ENCODE measurements around the gene PLA2G4E. TPM values are rescaled to one million over a fixed set of nuclear protein-coding genes. Genes with fewer than 3 reads are reported as not detected.

Gene PLA2G4E
- total and polyA plus RNA-seq, 2 of the 13 experiments (the other 11 are each of a cell fraction or from before 2014, with no cell fraction given), result not detected

- TF ChIP-seq CTCF (CRISPR knock-in tag; IDR thresholded peaks at IDR 0.05) (peak; percentile 76), MTA3 (CRISPR knock-in tag; IDR thresholded peaks at IDR 0.05) (no peak), ASH2L (IDR thresholded peaks at IDR 0.05; ENCODE audit: insufficient read length, low read depth, low read length) (no peak), FOXJ3 (CRISPR knock-in tag; IDR thresholded peaks at IDR 0.05; ENCODE audit: borderline replicate concordance) (0 out of 2 replicates have a peak, but pooled peaks have one; percentile 21), ZNF598 (CRISPR knock-in tag; IDR thresholded peaks at IDR 0.05; ENCODE audit: borderline replicate concordance) (no peak), RFX1 (IDR thresholded peaks at IDR 0.05) (peak; percentile 48; the same call in 1 of the 2 replicates), ZNF44 (CRISPR knock-in tag; IDR thresholded peaks at IDR 0.05) (no peak), HOMEZ (CRISPR knock-in tag; IDR thresholded peaks at IDR 0.05; ENCODE audit: low read depth) (no peak), ZNF232 (CRISPR knock-in tag; IDR thresholded peaks at IDR 0.05; ENCODE audit: borderline replicate concordance) (no peak), PHF21A (CRISPR knock-in tag; IDR thresholded peaks at IDR 0.05) (no peak), ZNF616 (CRISPR knock-in tag; IDR thresholded peaks at IDR 0.05; ENCODE audit: low read depth) (no peak), MXI1 (IDR thresholded peaks at IDR 0.05; ENCODE audit: borderline replicate concordance, low read depth, low read length) (peak; percentile 56; the same call in 1 of the 3 replicates), PRDM15 (CRISPR knock-in tag; IDR thresholded peaks at IDR 0.05) (no peak), NCOA5 (CRISPR knock-in tag; IDR thresholded peaks at IDR 0.05) (no peak), KLF15 (CRISPR knock-in tag; IDR thresholded peaks at IDR 0.05; ENCODE audit: borderline replicate concordance) (no peak), SKI (IDR thresholded peaks at IDR 0.05; ENCODE audit: partially characterized antibody) (no peak), ZSCAN31 (CRISPR knock-in tag; IDR thresholded peaks at IDR 0.05; ENCODE audit: low read depth) (no peak), ZFP1 (CRISPR knock-in tag; IDR thresholded peaks at IDR 0.05) (no peak), SETDB1 (CRISPR knock-in tag; IDR thresholded peaks at IDR 0.05; ENCODE audit: borderline replicate concordance) (no peak), MTF1 (CRISPR knock-in tag; IDR thresholded peaks at IDR 0.05) (no peak), DBP (CRISPR knock-in tag; IDR thresholded peaks at IDR 0.05; ENCODE audit: not compliant biosample characterization) (no peak), MXD4 (CRISPR knock-in tag; IDR thresholded peaks at IDR 0.05) (no peak), ZIK1 (CRISPR knock-in tag; IDR thresholded peaks at IDR 0.05; ENCODE audit: borderline replicate concordance, low read depth) (no peak)
These were observed 39.0 kb upstream of the PLA2G4E start (continued) for GRCh38 chr15:42059661-42060476.

All from HepG2 (cell line).